ENCODE data around the gene CEMIP2.
"Not testable (repeated sequence)": the region's sequence is repeated elsewhere in the genome, so short reads cannot be mapped to it uniquely, and the experiment has no call there.

The CEMIP2 gene

DNA sequence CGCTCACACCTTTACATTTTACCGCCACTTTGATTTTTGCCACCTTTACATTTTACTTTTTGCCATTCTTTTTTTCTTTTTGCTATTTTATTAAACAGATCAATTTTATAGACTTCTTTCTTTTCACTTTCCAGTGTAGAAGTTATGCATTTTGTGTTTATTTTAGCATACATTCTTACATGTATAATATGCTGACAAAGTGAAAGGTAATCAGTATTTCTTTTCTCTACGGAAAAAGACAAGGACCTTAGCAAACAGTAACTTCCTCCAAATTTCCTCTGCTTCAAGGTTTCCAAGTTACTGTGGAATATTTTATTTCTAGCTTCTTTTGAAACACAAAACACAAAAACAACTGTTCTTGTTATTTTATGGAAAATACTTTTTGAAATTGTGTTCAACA is 97.0 kb downstream of the CEMIP2 start:
- no peak overlapping the region for H3K9ac ChIP-seq (ENCODE audit: insufficient read length)
- no peak overlapping the region for H3K27ac ChIP-seq
- DNase-seq (ENCODE audit: low read depth, low spot score): no peak
- no peak overlapping the region for H3K4me3 ChIP-seq
- no peaks in the 10 kb centered on the region for H3K36me3 ChIP-seq (ENCODE audit: insufficient read depth, low read length)
- no peaks in the 10 kb centered on the region for H3K9me3 ChIP-seq (ENCODE audit: low read depth, low read length)
- TF ChIP-seq EZH2 (IDR thresholded peaks at IDR 0.05) (no peak), FOXP2 (optimal IDR thresholded peaks at IDR 0.05; ENCODE audit: control extremely low read depth, extremely low read length, insufficient read depth) (no peak), POLR2AphosphoS5 (IDR thresholded peaks at IDR 0.05; ENCODE audit: borderline replicate concordance, low read depth, low read length) (no peak)

- Histone ChIP-seq H3K27ac (no peak overlapping the region), H3K9ac (ENCODE audit: insufficient read length) (no peak overlapping the region), H3K9me3 (ENCODE audit: low read depth, low read length) (no peaks in the 10 kb centered on the region), H3K4me3 (no peak overlapping the region), H3K36me3 (ENCODE audit: insufficient read depth, low read length) (no peaks in the 10 kb centered on the region)
- no peak for DNase-seq (ENCODE audit: low read depth, low spot score)
- no peak for TF ChIP-seq FOXP2 (optimal IDR thresholded peaks at IDR 0.05; ENCODE audit: control extremely low read depth, extremely low read length, insufficient read depth)
- no peak for TF ChIP-seq POLR2AphosphoS5 (IDR thresholded peaks at IDR 0.05; ENCODE audit: borderline replicate concordance, low read depth, low read length)
- TF ChIP-seq EZH2 (IDR thresholded peaks at IDR 0.05): no peak
Measured at GRCh38 chr9:71670121-71670520, 98.2 kb downstream of the CEMIP2 start.

DNA sequence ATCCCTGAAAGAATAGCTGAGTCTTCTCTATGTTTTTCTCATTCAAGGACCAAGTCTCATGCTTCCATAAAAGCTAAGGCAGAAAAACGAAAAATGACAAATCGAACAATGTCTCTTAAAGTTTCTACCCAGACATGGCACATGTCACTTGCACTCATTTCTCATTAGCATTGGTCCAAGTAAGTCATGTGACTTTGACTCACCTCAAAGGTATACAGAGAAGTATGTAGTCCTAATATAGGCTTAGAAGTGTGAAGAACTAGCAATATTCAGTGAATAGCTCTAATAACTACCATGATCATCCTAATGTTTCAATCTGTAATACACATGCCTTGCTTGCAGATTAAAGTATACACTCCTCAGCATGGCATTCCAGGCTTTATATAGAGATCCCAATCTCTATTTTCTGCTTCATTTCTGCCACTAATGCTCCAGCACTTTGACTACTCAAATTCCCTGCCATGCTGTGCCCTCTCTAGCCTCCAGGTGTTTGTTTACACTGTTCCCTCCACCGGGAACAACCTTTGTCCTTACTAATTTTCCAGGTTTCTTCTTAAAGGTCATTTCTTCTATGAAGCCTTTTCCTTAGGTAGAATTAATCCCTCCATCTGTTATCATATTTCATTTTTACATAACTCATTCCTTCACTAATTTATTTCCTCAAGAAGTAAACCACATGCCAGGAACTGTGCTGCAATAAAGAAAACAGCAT is 98.9 kb downstream of the CEMIP2 start:
- TF ChIP-seq POLR2AphosphoS5 (IDR thresholded peaks at IDR 0.05; ENCODE audit: borderline replicate concordance, low read depth, low read length): no peak
- no peak for TF ChIP-seq EZH2 (IDR thresholded peaks at IDR 0.05)
- TF ChIP-seq FOXP2 (optimal IDR thresholded peaks at IDR 0.05; ENCODE audit: control extremely low read depth, extremely low read length, insufficient read depth): no peak
- Histone ChIP-seq H3K9me3 (ENCODE audit: low read depth, low read length) (no peaks in the 10 kb centered on the region), H3K9ac (ENCODE audit: insufficient read length) (no peak overlapping the region), H3K36me3 (ENCODE audit: insufficient read depth, low read length) (no peaks in the 10 kb centered on the region), H3K27ac (no peak overlapping the region), H3K4me3 (no peak overlapping the region)
- no peak for DNase-seq (ENCODE audit: low read depth, low spot score)

GRCh38 chr9:71668717-71669116 is 99.6 kb downstream of the CEMIP2 start:
- H3K27ac ChIP-seq: no peak overlapping the region
- no peaks in the 10 kb centered on the region for H3K9me3 ChIP-seq (ENCODE audit: low read depth, low read length)
- no peak overlapping the region for H3K4me3 ChIP-seq
- no peak for DNase-seq (ENCODE audit: low read depth, low spot score)
- no peak overlapping the region for H3K9ac ChIP-seq (ENCODE audit: insufficient read length)
- no peak for TF ChIP-seq POLR2AphosphoS5 (IDR thresholded peaks at IDR 0.05; ENCODE audit: borderline replicate concordance, low read depth, low read length)
- H3K36me3 ChIP-seq (ENCODE audit: insufficient read depth, low read length): no peaks in the 10 kb centered on the region

DNA sequence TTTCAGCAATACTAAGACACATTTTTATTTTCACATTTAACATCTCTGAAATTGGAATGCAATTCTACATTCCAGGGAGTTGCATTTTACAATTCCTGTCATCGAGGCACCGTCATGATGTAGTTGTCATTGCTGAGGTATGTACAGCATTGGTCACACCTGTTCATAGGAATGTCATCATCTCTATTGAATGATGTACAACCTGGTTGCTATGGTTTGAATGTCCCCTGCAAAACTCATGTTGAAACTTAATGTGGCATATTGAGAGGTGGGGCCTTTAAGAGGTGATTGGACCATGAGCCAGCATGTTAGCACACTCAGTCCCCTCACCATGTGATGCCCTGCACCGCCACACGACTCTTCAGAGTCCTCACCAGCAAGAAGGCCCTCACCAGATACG is 103.1 kb downstream of the CEMIP2 start:
- Histone ChIP-seq H3K9me3 (ENCODE audit: low read depth, low read length) (no peaks in the 10 kb centered on the region), H3K36me3 (ENCODE audit: insufficient read depth, low read length) (no peaks in the 10 kb centered on the region), H3K9ac (ENCODE audit: insufficient read length) (no peak overlapping the region), H3K4me3 (no peak overlapping the region), H3K27ac (no peak overlapping the region)
- no peak for DNase-seq (ENCODE audit: low read depth, low spot score)
- TF ChIP-seq POLR2AphosphoS5 (IDR thresholded peaks at IDR 0.05; ENCODE audit: borderline replicate concordance, low read depth, low read length) (no peak), EZH2 (IDR thresholded peaks at IDR 0.05) (no peak), FOXP2 (optimal IDR thresholded peaks at IDR 0.05; ENCODE audit: control extremely low read depth, extremely low read length, insufficient read depth) (no peak)

GRCh38 chr9:71664566-71664965 is 103.7 kb downstream of the CEMIP2 start:
- Histone ChIP-seq H3K9me3 (ENCODE audit: low read depth, low read length) (no peaks in the 10 kb centered on the region), H3K36me3 (ENCODE audit: insufficient read depth, low read length) (no peaks in the 10 kb centered on the region), H3K4me3 (no peak overlapping the region), H3K9ac (ENCODE audit: insufficient read length) (no peak overlapping the region), H3K27ac (no peak overlapping the region)
- TF ChIP-seq POLR2AphosphoS5 (IDR thresholded peaks at IDR 0.05; ENCODE audit: borderline replicate concordance, low read depth, low read length) (no peak), FOXP2 (optimal IDR thresholded peaks at IDR 0.05; ENCODE audit: control extremely low read depth, extremely low read length, insufficient read depth) (no peak), EZH2 (IDR thresholded peaks at IDR 0.05) (no peak)
- no peak for DNase-seq (ENCODE audit: low read depth, low spot score)

DNA sequence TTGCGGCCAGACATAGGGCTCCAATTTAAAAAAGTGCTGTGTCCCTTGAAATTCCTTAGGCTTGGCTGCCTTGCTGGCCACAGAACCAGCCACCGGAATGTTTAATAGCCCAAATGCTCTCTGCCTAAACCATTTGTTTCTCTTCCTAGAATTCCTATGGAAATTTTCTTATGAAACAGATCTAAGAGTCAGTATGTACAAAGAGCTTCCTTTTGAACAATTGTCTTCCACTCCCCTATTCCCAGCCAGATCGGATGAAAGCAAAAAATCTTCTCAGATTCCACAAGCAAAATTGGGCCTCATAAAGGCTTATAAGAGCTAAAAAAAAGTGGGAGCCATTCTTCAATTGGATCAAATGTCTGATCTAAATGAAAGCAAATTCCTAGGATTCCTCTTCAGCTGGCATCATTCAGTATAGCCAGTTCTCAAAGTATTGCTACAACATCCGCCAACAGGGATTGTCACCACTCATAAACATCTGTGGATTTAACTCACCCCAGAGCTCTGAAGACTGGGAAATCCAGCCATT is 104.3 kb downstream of the CEMIP2 start:
- DNase-seq (ENCODE audit: low read depth, low spot score): no peak
- H3K9me3 ChIP-seq (ENCODE audit: low read depth, low read length): no peaks in the 10 kb centered on the region
- TF ChIP-seq EZH2 (IDR thresholded peaks at IDR 0.05): no peak
- no peak for TF ChIP-seq POLR2AphosphoS5 (IDR thresholded peaks at IDR 0.05; ENCODE audit: borderline replicate concordance, low read depth, low read length)
- no peak for TF ChIP-seq FOXP2 (optimal IDR thresholded peaks at IDR 0.05; ENCODE audit: control extremely low read depth, extremely low read length, insufficient read depth)
- no peak overlapping the region for H3K27ac ChIP-seq
- no peaks in the 10 kb centered on the region for H3K36me3 ChIP-seq (ENCODE audit: insufficient read depth, low read length)
- H3K4me3 ChIP-seq: no peak overlapping the region
- H3K9ac ChIP-seq (ENCODE audit: insufficient read length): no peak overlapping the region

DNA sequence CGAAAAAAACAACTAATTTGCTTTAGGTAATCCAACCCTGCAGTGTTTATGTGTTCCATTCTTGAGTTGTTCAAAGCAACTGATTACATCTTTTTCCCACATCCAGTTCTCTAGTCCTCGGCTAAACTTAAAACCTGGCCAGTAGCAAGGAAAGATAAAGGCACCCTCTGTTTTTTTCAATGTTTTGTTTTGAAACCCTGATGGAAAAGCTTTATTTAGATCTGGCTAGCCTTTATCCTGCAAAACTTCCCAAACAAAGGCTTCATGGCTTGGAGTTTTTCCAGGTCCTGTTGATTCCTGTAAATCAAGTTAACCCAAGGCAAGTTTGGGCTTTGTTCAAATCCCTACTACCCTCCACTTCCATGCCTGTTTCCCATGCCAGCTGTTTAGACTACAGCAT is 105.1 kb downstream of the CEMIP2 start:
- DNase-seq (ENCODE audit: low read depth, low spot score): no peak
- Histone ChIP-seq H3K27ac (no peak overlapping the region), H3K9me3 (ENCODE audit: low read depth, low read length) (no peaks in the 10 kb centered on the region), H3K9ac (ENCODE audit: insufficient read length) (no peak overlapping the region), H3K4me3 (no peak overlapping the region), H3K36me3 (ENCODE audit: insufficient read depth, low read length) (no peaks in the 10 kb centered on the region)
- no peak for TF ChIP-seq EZH2 (IDR thresholded peaks at IDR 0.05)

DNA sequence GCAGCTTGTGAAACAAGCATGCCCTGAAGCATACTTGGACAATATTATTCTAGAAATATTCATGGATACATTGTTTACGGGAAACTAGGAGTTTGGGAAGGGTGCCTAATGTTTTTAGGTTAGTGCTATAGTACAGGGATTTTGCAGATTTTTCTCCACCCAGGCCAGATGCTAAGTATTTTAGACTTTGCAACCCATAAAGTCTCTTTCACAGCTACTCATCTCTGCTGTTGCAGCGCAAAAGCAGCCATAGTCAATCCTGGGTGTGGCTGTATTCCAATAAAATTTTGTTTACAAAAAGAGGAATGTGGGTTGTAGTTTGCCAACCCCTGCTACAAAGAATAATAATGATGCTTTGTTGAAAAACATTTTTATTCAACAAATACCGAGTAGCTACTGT is 106.2 kb downstream of the CEMIP2 start:
- no peak overlapping the region for H3K4me3 ChIP-seq
- no peak for DNase-seq (ENCODE audit: low read depth, low spot score)
- no peaks in the 10 kb centered on the region for H3K9me3 ChIP-seq (ENCODE audit: low read depth, low read length)
- TF ChIP-seq POLR2AphosphoS5 (IDR thresholded peaks at IDR 0.05; ENCODE audit: borderline replicate concordance, low read depth, low read length) (no peak), EZH2 (IDR thresholded peaks at IDR 0.05) (no peak), FOXP2 (optimal IDR thresholded peaks at IDR 0.05; ENCODE audit: control extremely low read depth, extremely low read length, insufficient read depth) (no peak)
- H3K36me3 ChIP-seq (ENCODE audit: insufficient read depth, low read length): no peaks in the 10 kb centered on the region
- no peak overlapping the region for H3K27ac ChIP-seq
- no peak overlapping the region for H3K9ac ChIP-seq (ENCODE audit: insufficient read length)

DNA sequence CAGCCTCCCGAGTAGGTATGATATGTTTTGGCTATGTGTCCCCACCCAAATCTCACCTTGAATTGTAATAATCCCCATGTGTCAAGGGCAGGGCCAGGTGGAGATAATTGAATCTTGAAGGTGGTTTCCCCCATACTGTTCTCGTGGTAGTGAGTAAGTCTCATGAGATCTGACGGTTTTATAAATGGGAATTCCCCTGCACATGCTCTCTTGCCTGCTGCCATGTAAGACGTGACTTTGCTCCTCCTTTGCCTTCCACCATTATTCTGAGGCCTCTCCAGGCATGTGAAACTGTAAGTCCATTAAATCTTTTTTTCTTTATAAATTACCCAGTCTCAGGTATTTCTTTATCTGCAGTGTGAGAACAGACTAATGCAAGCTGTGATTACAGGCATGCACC is 111.0 kb downstream of the CEMIP2 start:
- H3K4me3 ChIP-seq, H3K27ac ChIP-seq: not testable (repeated sequence)

More for the DNA sequence above, 111.0 kb downstream of the CEMIP2 start:
- H3K36me3 ChIP-seq (ENCODE audit: insufficient read depth, low read length); H3K9ac ChIP-seq (ENCODE audit: insufficient read length); H3K9me3 ChIP-seq (ENCODE audit: low read depth, low read length); DNase-seq (ENCODE audit: low read depth, low spot score): not testable (repeated sequence)
